CD4-positive, alpha-beta T cell treated with Interleukin-21 for 1 hour (primary cell): Measurements from ENCODE around the gene MYOC.
"Not testable (repeated sequence)": the region's sequence is repeated elsewhere in the genome, so short reads cannot be mapped to it uniquely, and the experiment has no call there.

ENCODE experiments used
- DNase-seq: peaks from one replicate; pipeline ENCODE4 v3.0.0-alpha.2; 2020

MYOC gene

DNA sequence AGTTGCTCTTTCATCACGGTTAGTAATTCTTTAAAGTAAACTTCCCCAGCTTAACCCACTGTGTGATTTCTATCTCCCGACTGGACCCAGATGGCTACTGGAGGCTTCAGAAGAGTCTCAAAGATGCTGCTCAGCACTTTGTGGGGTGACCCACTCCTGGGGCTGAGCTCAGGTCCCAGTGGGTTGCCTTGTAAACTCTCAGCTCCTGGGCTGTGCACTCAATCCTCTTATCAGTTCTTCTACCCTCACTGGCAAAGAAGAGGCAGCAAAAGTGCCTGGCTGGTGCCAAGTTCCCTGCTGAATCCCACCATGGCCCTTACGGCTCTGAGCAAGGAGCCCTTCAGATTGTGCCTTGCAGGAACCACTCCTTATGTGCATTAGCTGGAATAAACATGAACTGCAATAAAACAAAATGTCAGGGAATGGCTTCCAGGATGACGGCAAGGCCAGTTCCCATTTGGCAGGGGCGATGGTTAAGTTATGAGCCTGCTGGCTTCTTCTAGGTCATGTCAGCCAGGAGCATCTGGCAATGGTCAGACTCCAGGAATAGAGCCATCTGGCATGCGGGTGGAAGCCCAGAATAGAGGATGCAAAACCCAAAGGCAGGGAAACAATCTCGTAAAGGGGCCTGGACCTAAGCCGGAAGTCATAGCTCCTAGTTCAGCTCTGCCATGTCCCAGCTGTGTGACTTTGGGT is 6.8 kb downstream of the MYOC start:
- DNase-seq, result no peak

DNA sequence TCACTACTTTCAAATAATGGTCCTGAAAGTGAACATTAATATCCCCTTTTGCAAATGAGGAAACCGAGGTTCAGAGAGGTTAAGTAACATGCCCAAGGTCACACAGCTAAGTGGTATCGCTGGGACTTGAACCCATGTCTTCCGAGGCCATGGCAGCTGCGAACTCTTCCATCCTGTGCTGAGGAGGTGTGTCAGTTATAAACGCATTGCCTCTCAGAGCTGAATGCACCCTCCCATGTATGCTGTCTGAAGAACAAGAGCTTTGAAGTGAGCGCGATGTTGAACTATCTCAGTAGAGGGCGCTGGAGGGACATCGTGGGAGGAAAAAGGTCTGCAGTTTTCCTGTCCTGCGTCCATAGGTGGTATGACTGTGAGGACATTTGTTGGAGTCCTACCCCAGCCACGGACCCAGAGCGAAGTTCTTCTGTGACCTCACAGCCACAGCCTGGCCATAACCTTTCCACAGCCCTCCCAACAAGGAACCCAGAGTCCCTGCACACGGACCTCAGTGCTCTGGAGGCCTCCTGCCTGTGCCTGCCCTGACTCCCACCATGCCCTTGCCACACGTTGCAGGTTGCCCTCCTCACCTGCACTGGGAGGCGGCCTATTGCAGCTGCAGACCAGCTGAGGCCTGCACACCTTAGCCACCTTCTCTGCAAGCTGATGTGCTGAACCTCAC is 7.5 kb downstream of the MYOC start:
- DNase-seq, result peak; percentile 67

DNA sequence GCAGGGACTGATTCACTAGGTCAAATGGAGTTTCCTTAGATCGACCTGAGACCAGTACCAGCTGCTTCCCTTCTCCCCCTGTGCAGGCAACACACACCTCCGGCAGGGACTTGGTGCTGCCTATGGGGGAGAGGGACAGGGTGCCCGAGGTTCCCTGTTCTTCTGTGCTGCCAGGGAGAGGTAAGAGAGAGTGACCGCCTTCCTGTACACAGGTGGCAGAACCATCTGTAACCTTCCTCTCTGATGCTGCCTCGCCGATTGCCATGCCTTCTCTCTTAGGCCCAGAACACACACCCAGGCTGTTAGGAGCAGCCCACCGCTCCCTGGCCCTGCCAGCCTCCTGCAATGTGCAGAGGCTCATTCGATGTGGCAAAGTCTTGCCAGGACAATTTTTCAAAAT is 9.3 kb downstream of the MYOC start:
- DNase-seq, result no peak

DNA sequence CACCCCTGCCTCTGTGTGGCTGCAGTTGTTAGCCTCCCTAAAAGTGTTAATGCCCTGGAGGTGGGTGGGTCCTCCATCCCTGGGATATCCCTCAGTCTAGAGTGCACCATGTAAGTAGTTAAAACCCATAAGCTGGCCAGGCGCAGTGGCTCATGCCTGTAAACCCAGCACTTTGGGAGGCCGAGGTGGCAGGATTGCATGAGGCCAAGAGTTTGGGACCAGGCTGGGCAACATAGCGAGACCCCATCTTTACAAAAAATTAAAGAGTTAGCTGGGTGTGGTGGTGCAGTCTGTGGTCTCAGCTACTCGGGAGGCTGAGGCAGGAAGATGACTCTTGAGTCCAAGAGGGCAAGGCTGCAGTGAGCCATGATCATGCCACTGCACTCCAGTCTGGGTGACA is 10.3 kb downstream of the MYOC start:
- DNase-seq, result no peak

DNA sequence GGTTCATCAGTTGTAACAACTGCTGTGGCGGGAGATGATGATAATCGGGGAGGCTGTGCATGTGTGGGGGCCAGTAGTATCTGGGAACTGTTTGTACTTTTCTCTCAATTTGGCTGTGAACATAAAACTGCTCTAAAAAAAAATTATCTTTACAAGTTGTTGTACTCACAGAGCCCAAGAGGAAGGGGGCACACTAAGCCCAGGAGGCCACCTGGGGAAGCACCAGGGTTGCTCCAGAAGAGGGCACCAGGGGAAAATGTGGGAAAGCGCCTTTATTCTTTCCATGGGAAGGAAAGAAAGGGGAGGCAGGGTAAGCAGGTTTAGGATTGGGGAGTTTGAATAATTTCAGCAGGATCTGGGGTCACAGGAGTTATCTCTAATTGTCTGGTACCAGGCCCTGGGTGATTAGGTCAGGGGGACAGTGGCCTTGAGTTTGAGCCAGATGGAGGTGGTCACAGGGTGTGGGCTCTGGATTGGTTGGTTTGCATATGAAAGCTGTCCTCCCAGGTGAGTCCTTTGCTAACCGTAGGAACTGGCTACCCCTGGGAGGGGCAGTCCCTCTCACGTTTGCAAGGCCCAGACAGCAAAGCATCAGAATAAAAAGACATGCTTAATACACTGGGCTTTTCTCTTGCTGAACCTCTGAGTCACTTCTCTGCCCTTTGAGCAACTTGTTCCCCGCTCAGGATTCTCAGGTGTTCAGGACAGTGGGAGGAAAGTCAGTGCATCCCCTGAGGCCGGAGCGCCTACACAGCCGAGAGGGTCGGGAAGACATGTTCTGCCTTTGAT is 11.2 kb downstream of the MYOC start:
- DNase-seq, result no peak

DNA sequence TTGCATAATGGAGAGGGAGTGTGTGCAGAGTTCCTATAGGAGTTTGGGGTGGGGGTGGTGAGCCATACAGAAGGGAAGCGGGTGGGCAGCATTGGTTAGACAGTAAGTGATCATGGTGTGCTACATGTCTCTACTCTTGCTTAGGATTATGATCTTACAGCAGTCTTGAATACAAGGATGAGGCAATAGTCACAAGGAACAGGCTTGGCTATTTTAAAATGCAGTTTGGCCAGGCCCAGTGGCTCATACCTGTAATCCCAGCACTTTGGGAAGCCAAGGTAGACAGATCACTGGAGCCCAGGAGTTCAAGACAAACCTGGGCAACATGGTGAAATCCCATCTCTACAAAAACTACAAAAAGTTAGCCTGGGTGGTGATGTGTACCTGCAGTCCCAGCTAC is 12.3 kb downstream of the MYOC start:
- DNase-seq, result no peak

DNA sequence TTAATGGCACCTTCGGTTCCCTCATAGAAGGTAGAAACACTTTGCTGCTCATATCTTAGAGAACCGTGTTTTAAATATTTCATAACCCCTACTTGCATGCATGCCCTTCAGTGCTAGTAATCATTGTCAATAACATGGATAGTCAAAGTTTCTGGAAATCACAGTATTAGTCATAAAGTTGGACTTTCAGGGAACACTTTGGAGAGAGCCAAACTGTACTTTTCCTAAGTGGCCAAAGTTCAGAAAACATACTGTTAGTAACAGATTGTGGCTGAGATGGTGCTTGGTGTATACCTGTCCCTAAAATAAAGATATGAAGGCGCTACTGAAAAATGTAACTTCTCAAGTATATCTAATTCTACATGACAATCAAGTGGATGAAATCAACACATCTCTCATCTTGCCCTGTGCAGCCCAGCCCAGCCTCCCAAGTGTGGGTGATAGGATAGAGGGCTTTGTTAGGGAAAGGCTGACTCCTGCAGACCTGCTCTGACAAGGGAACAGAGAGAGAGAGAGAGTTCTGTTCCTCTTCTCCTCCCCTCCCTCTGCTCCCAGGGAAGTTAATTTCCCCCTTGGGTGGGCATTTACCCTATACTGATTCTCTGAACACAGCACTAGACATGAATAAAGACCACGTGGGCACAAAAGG is 14.4 kb downstream of the MYOC start:
- DNase-seq, result no peak

DNA sequence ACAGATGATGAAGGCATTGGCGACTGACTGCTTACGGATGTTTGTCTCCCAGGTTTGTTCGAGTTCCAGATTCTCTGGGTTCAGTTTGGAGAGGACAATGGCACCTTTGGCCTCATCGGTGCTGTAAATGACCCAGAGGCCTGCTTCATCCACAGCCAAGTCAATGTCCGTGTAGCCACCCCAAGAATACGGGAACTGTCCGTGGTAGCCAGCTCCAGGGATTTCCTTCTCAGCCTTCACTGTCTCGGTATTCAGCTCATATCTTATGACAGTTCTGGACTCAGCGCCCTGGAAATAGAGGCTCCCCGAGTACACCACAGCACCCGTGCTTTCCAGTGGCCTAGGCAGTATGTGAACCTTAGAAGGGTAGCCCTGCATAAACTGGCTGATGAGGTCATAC is 16.3 kb downstream of the MYOC start:
- no peak for DNase-seq

DNA sequence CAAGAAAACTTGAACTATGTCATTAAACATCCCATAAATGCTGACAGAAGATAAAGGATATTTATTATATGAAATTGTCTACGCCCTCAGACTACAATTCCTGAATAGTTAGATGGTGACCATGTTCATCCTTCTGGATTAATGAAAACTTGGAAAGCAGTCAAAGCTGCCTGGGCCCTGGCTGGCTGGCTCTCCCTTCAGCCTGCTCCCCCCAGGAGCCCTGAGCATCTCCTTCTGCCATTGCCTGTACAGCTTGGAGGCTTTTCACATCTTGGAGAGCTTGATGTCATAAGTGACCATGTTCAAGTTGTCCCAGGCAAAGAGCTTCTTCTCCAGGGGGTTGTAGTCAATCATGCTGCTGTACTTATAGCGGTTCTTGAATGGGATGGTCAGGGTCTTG is 16.8 kb downstream of the MYOC start:
- DNase-seq, result no peak

DNA sequence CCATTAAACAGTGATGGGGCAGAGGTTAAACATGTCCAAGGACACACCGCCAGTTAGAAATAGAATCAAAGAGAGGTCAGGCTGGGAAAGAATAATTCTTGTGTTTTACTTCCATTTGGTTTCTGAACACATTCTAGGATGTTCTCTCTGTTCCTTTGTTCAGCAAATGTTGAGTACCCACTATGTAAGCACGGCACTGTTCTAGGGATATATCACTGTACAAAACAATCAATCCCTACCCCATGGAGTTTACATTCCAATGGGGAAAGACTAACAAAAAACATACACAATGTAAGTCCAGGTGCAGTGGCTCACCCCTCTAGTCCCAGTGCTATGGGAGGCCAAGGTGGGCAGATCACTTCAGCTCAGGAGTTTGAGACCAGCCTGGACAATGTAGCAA is 24.3 kb downstream of the MYOC start:
- DNase-seq, result no peak

DNA sequence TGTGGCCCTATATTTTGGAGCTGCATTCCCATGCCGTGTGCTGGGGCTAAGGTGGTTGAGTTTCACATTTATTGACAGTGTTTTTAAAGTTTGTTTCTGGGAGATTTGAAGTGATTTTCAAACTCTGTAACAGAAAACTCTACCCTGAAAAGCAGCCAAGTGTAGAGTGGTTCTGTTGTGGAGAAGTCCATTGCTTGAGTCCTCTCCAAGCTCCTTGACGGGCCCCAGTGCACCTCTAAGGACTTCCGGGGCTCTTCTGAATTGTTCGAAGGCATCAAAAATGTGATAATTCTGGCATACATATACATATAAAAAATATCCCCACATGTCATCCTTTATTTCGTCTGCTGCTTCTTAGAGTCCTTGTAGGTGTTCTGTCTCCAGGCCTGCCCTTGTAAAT is 25.5 kb downstream of the MYOC start:
- no peak for DNase-seq

DNA sequence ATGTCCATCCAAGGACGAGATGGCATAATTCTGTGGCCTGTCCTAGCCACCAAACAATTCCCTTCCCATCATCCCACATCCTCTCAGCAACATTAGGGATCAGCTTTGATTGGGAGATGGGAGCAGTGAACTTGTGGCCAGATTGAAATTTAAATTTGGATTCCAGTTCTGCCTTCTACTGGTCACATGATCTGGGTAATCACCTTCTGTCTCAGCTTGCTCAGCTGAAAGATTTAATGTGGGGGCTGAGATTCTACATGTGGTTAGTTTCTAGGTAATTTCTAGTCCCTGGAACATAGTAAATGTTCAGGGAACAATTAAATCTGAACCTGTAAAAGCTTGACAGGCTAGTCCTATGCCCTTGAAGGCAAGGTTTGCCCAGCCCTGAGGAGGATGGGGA is 27.3 kb downstream of the MYOC start:
- DNase-seq, result no peak

DNA sequence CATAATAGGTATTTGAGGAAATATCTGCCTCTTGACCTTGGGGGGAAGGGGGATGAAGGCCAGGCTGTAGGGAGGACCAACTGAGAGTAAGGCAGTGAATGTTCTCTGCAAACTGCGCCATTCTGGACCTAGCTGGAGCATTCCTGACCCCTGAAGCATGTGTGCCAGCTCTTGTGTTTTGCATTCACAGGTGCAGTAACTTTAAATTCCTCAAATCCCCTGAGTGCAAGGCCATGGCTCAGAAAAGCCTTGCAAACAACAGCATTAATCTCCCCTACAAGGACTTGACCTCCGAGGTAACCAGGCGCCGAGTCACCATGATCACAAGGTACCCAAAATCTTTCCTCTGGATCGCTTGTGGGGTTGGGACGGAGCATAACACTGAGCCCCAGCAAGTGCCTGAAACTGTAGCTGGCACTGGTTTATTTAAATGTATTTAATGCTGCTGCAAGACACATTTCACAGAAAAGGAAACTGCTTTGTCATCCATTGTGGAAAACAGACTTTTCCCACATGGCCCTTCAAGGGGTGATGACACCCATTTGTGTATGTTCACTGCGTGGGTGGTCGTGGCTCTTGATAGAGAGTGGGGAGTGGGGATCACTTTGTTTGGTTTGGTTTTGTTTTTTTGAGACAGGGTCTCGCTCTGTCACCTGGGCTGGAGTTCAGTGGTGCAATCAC is 28.7 kb downstream of the MYOC start:
- no peak for DNase-seq

DNA sequence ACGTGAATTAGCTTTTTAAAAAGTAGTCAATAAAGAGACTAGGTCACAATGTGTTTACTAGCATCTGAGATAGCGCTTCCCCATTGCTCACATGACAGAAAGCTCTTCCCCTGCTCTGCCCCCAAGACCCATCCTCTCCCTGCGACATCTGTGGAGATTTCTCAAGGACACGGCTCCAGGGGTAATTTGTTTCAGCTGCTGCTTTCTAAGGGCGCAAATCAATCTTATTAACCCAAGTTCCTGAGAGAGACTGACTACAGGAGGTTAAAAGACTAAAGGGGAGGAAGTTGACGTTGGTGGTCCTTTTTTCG is 30.4 kb downstream of the MYOC start, which contains the start of gene MYOCOS:
Gene MYOCOS, plus strand, starts transcription at position 92 of the 311 bp plus-strand sequence. CDS start 1,641 bp downstream, outside the sequence.
- DNase-seq, result no peak

DNA sequence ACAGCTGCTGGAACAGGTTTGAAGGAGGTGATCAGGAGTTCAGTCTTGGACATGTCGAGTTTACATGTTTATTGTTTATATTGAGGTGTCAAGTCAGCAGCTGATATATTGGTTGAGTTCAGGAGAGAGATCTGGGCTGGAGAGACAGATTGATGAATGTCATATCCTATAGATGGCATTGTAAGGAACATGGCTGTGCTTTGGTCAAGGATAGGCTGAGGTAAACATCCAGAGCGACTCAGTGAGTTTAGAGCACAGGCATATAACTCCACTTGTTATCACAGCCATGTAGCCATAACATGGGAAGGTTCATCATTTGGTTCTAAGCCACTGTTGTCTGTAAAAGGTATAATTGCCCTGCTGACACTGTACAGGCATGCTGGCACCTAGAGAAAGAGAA is 35.9 kb downstream of the MYOC start:
- DNase-seq, result no peak

DNA sequence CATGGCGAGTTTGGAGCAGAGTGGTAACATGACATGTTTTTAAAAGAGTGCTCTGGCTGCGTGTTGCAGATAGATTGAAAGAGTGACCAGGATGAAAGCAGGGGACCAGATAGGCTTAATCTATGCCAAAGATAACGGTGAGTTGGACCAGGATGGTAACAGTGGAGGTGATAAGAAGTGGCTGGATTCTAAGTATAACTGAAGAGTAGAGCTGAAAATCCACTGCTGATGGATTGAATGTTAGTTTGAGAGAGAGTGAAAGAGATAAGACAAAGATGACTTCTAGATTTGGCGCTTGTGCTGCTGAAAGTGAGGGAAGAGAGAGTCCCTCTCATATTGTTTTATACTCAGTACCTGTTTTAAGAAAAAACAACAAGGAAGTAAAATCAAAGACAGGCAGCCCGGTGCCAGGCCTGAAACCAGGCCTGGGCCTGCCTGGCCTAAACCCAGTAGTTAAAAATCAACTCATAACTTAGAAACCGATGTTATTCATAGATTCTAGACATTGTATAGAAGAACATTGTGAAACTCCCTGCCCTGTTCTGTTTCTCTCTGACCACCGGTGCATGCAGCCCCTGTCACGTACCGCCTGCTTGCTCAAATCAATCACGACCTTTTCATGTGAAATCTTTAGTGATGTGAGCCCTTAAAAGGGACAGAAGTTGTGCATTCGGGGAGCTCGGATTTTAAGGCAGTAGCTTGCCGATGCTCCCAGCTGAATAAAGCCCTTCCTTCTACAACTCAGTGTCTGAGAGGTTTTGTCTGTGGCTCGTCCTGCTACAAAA is 37.2 kb downstream of the MYOC start:
- not testable (repeated sequence) for DNase-seq

DNA sequence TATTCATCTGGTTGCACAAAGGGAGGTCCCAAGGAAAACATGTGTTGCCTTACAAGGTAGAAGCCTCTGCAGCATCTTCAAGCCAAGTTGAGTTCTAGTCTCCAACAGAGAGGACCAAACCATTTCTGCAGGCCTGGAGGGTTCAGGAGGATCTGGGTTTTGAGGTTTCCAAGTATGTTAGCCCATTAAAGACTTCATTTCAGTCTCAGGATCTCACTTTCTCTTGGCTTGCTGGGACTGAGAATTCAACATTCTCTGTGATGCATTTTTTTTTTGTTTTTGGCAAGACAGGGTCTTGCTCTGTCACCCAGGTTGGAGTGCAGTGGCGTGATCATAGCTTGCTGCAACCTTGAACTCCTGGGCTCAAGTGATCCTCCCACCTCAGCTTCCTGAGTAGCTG is 39.2 kb downstream of the MYOC start:
- DNase-seq, result no peak

DNA sequence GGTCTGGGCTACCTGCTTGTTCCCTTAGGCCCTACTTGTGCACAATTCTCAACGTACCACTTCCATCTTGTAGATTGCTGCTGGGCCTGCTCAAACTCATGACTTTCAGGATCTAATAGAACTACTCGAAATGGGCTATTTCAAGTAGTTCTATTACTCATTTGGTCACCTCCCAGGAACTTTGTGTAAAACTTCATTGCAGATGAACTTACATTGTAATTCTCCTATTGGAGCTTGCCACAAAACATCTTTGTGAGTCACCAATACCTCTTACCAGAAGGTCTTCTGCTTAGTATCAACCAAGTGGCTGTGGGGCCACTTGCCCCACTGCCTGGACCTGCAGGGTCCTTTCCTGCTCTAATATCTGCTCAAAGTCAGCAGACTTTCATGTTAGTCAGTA is 41.2 kb downstream of the MYOC start:
- no peak for DNase-seq

DNA sequence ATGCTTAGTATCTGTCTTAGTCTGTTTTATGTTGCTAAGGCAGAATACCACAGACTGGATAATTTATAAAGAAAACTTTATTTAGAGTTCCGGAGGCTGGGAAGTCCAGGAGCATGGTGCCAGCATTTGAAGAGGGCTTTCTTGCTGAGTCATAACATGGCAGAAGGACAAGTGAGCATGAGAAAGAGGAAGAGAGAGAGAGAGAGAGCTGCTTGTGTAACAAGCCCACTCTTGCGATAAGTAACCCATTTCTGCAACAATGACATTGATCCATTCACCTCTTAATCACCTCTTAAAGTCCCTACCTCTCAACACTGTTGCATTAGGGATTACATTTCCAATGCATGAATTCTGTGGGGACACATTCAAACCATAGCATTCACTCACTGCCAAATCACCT is 42.1 kb downstream of the MYOC start:
- no peak for DNase-seq

DNA sequence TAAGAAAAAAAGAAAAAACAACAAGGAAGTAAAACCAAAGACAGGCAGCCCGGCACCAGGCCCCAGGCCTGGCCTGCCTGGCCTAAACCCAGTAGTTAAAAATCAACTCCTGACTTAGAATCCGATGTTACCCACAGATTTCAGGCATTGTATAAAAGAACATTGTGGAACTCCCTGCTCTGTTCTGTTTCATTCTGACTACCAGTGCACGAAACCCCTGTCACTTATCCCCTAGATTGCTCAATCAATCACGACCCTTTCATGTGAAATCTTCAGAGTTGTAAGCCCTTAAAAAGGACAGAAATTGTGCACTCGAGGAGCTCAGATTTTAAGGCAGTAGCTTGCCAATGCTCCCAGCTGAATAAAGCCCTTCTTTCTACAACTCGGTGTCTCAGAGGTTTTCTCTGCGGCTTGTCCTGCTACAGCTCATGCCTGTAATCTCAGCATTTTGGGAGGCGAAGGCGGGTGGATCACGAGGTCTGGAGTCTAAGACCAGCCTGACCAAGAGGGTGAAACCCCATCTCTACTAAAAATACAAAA is 46.0 kb downstream of the MYOC start:
- DNase-seq, result no peak

DNA sequence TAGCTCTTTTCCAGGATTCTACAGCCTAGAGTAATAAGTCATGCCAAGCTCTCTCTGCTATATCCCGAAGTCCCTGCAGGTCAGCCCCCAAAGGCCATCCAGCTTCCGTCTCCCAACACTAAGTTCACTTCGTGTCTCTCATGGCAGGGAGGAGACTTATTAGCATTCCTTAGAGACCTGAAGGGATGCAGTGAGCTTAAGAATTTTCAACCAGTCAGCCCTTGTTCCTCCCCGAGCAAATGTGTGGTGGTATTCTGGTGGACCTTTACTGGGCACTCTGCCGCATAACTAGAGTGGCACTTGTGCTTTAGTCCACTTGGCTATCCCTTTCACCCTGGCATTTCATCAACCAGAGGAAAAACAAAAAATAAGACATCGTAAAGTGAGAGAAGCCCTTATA is 49.4 kb downstream of the MYOC start:
- DNase-seq, result not testable (repeated sequence)

DNA sequence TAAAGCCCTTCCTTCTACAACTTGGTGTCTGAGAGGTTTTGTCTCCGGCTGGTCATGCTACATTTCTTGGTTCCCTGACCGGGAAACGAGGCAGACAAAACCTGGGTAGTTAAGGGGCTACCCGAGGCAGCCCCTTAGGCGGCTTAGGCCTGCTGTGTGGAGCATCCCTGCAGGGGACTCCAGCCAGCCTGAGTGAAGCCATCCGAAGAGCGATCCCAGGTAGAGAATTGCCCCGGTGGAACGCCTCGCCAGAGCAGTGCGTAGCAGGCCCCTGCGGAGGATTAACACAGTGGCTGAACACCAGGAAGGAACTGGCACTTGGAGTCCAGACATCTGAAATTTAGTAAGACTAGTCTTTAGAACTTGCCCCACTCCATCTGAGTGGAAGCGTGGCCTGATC is 51.6 kb downstream of the MYOC start:
- DNase-seq, result no peak
